ENCODE measurements around the gene TMEM141.
"Not testable (repeated sequence)": the region's sequence is repeated elsewhere in the genome, so short reads cannot be mapped to it uniquely, and the experiment has no call there.

TMEM141 gene

DNA sequence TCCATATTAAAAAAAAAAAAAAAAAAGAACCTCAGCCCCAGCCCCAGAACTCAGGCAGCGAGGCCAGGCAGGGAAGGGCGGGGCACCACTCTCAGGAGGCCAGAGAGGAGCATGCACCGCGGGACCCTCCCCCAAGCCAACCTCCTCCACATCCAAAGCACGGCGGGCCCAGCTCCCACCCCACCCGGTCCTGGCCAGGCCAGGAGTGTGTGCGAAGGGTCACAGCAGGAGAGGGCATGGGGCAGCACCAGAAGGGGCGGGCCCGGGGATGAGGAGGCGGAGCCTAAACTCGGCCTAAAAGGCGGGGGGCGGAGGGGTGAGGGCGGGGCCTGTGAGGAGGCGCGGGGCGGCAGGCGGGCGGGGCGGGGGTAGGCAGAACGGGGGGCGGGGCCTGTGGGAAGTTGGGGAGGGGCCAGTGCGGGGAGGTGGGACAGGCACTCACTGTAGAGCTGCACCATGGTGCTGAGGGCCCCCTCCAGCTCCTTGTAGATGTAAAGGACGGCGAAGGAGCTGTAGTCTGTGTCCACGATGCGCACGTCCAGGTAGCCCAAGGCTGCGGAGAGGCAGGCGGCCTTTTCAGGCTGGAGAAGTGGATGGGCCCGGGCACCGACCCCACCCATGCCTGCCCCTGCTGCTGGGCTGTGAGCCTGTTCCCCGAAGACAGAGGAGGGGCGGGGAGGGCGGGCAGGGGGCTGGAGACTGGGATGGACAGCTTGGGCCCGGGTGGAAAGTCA is 28.1 kb upstream of the TMEM141 start:
- no peak overlapping the region for H3K9ac ChIP-seq
- H2AFZ ChIP-seq (ENCODE audit: low read depth): peak overlapping the region; percentile 44; the same call in 1 of the 2 replicates
- TF ChIP-seq, protein P1, sequence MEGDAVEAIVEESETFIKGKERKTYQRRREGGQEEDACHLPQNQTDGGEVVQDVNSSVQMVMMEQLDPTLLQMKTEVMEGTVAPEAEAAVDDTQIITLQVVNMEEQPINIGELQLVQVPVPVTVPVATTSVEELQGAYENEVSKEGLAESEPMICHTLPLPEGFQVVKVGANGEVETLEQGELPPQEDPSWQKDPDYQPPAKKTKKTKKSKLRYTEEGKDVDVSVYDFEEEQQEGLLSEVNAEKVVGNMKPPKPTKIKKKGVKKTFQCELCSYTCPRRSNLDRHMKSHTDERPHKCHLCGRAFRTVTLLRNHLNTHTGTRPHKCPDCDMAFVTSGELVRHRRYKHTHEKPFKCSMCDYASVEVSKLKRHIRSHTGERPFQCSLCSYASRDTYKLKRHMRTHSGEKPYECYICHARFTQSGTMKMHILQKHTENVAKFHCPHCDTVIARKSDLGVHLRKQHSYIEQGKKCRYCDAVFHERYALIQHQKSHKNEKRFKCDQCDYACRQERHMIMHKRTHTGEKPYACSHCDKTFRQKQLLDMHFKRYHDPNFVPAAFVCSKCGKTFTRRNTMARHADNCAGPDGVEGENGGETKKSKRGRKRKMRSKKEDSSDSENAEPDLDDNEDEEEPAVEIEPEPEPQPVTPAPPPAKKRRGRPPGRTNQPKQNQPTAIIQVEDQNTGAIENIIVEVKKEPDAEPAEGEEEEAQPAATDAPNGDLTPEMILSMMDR (conservative IDR thresholded peaks at IDR 0.05; ENCODE audit: low read depth, low read length): no peak
- peaks cover 28% of the 10 kb centered on the region for H3K27me3 ChIP-seq (ENCODE audit: insufficient read depth, low read depth)
- H4K20me1 ChIP-seq (ENCODE audit: insufficient read depth): no peaks in the 10 kb centered on the region
- H3K4me1 ChIP-seq (ENCODE audit: low read depth, poor library complexity, severe bottlenecking): peaks cover 52% of the 10 kb centered on the region
- H3K36me3 ChIP-seq (ENCODE audit: insufficient read depth): no peaks in the 10 kb centered on the region
- H3K27ac ChIP-seq: no peak overlapping the region
- H3K4me2 ChIP-seq: peak overlapping the region; percentile 36; the same call in 1 of the 2 replicates
- no peaks in the 10 kb centered on the region for H3K79me2 ChIP-seq (ENCODE audit: insufficient read depth, low read depth)
- no peak overlapping the region for H3K4me3 ChIP-seq (IDR thresholded peaks at IDR 0.05; ENCODE audit: insufficient read depth, low read depth, low read length)

DNA sequence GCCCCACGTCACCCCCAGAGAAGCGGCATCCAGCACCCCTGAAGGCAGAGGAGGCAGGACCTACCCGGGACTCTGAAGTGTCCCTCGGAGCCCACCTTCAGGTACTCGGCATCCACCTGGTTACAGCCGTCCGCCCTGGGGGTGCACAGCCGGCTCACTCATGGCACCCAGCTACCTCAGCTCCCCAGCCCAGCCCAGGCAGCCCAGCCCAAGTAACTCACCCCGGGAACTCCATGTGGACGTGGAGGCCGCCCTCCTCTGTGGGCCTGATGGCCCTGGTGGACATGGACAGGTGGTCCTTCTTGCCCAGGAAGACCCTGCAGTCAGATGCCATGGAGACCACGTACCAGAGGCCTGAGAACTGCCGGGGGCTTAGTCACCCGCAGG is 27.5 kb upstream of the TMEM141 start:
- Histone ChIP-seq H4K20me1 (ENCODE audit: insufficient read depth) (no peaks in the 10 kb centered on the region), H3K4me1 (ENCODE audit: low read depth, poor library complexity, severe bottlenecking) (peaks cover 56% of the 10 kb centered on the region), H3K79me2 (ENCODE audit: insufficient read depth, low read depth) (no peaks in the 10 kb centered on the region), H3K27ac (no peak overlapping the region), H3K4me2 (no peak overlapping the region), H2AFZ (ENCODE audit: low read depth) (no peak overlapping the region), H3K27me3 (ENCODE audit: insufficient read depth, low read depth) (peaks cover 26% of the 10 kb centered on the region), H3K9ac (no peak overlapping the region), H3K36me3 (ENCODE audit: insufficient read depth) (no peaks in the 10 kb centered on the region), H3K4me3 (IDR thresholded peaks at IDR 0.05; ENCODE audit: insufficient read depth, low read depth, low read length) (no peak overlapping the region)
- TF ChIP-seq, protein P1 (conservative IDR thresholded peaks at IDR 0.05; ENCODE audit: low read depth, low read length): no peak

DNA sequence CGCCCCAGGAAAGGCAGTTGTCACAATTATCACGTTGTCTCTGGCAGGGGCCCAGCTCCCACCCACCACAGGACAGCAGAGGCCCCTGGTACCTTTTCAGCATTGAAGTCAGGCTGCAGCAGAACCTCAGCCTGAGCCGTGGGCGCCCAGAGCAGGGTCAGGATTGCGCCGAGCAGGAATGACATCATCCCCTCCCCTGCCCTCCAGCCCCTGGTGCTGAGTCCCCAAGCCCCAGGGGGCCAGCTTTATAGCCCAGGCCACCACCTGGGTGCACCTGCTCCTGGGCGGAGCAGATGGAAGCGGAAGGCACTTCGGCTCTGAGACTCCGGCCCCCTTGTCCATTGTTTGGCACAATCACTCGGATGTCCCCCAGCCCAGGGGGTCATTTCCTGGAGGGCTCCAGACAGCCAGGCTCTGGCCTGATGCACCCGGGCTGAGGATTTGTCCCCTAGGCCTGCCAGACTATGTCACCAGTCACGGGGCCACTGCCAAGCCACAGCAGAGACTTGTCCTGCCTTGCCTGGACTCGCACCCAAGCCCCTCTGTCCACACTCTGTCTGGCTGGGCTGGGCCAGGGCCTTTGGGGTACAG is 26.7 kb upstream of the TMEM141 start, which contains the start of gene LCN15:
LCN15 (minus strand) TSS at position 218 of the 591 bp plus-strand sequence; CDS start at position 188, 30 bp downstream.
- H3K4me3 ChIP-seq (IDR thresholded peaks at IDR 0.05; ENCODE audit: insufficient read depth, low read depth, low read length): no peak within 1 kb of the TSS
- H3K9ac ChIP-seq: no peak within 1 kb of the TSS
- peak within 1 kb of the TSS; percentile 73 for H3K4me2 ChIP-seq

DNA sequence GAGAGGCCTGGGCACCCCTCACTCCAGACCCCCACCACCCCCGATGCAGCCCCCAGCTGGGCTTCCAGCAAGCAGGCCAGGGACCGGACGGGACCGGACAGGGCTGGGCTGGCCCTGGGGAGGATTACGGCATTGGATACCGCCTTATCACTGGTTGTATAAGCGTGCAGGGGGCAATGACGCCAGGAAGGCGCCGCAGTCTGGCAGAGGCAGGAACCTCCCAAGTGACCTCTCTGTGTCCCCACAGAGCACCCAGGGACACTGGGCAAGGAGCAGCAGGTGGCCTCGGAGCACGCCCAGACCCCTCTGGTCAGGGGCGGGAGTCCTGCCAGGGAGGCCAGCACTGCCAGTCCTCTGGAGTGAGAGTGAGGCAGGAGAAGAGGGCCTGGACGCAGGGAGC is 26.1 kb upstream of the TMEM141 start:
- H3K27me3 ChIP-seq (ENCODE audit: insufficient read depth, low read depth): peaks cover 25% of the 10 kb centered on the region
- no peaks in the 10 kb centered on the region for H3K36me3 ChIP-seq (ENCODE audit: insufficient read depth)
- H3K4me3 ChIP-seq (IDR thresholded peaks at IDR 0.05; ENCODE audit: insufficient read depth, low read depth, low read length): no peak overlapping the region
- H3K4me1 ChIP-seq (ENCODE audit: low read depth, poor library complexity, severe bottlenecking): peaks cover 58% of the 10 kb centered on the region
- H4K20me1 ChIP-seq (ENCODE audit: insufficient read depth): no peaks in the 10 kb centered on the region
- no peaks in the 10 kb centered on the region for H3K79me2 ChIP-seq (ENCODE audit: insufficient read depth, low read depth)
- H3K27ac ChIP-seq: no peak overlapping the region
- TF ChIP-seq, protein P1 (conservative IDR thresholded peaks at IDR 0.05; ENCODE audit: low read depth, low read length): no peak
- H3K9ac ChIP-seq: no peak overlapping the region
- H3K4me2 ChIP-seq: peak overlapping the region; percentile 73
- no peak overlapping the region for H2AFZ ChIP-seq (ENCODE audit: low read depth)

More for the DNA sequence above, 26.7 kb upstream of the TMEM141 start, which contains the start of gene LCN15:
- TF ChIP-seq, protein P1 (conservative IDR thresholded peaks at IDR 0.05; ENCODE audit: low read depth, low read length): no peak
- H4K20me1 ChIP-seq (ENCODE audit: insufficient read depth): no peaks in the 10 kb centered on the region
- peaks cover 26% of the 10 kb centered on the region for H3K27me3 ChIP-seq (ENCODE audit: insufficient read depth, low read depth)
- H3K4me1 ChIP-seq (ENCODE audit: low read depth, poor library complexity, severe bottlenecking): peaks cover 58% of the 10 kb centered on the region
- no peaks in the 10 kb centered on the region for H3K79me2 ChIP-seq (ENCODE audit: insufficient read depth, low read depth)
- H2AFZ ChIP-seq (ENCODE audit: low read depth): no peak within 1 kb of the TSS
- H3K27ac ChIP-seq: no peak within 1 kb of the TSS
- H3K36me3 ChIP-seq (ENCODE audit: insufficient read depth): no peaks in the 10 kb centered on the region

DNA sequence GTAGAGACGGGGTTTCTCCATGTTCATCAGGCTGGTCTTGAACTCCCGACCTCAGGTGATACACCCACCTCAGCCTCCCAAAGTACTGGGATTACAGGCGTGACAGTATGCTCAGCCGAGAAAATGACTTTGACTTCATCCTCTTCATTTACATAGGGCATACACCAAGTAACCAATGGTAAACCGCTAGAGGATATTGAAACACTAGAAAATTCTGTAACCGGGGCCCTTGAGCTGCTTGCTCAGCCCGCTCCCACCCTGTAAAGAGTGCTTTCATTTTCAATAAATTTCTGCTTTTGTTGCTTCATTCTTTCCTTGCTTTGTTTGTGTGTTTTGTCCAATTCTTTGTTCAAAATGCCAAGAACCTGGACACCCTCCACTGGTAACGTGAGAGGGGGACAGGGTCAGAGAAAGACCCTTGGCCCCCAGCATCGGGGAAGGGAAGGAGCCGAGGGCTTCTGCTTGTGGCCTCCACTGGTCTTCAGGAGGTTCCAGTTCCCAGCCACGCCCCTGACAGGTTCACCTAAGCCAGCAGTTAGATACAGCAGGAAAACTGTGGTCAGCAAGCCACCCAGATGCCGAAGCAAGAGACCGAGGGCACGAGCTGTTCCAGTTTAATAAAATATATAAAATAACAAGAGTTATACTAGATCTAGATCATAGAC is 25.3 kb upstream of the TMEM141 start:
- Histone ChIP-seq H2AFZ (ENCODE audit: low read depth) (peak overlapping the region; percentile 42; the same call in 1 of the 2 replicates), H3K27ac (0 out of 2 replicates have a peak overlapping the region, but pooled peaks have one; percentile 2), H3K4me1 (ENCODE audit: low read depth, poor library complexity, severe bottlenecking) (peaks cover 55% of the 10 kb centered on the region), H3K27me3 (ENCODE audit: insufficient read depth, low read depth) (peaks cover 22% of the 10 kb centered on the region), H3K4me2 (peak overlapping the region; percentile 73)
- not testable (repeated sequence) for H4K20me1 ChIP-seq (ENCODE audit: insufficient read depth); H3K36me3 ChIP-seq (ENCODE audit: insufficient read depth); H3K4me3 ChIP-seq (IDR thresholded peaks at IDR 0.05; ENCODE audit: insufficient read depth, low read depth, low read length); H3K79me2 ChIP-seq (ENCODE audit: insufficient read depth, low read depth); H3K9ac ChIP-seq
